ENCODE measurements around the gene MAD1L1.

The MAD1L1 gene

DNA sequence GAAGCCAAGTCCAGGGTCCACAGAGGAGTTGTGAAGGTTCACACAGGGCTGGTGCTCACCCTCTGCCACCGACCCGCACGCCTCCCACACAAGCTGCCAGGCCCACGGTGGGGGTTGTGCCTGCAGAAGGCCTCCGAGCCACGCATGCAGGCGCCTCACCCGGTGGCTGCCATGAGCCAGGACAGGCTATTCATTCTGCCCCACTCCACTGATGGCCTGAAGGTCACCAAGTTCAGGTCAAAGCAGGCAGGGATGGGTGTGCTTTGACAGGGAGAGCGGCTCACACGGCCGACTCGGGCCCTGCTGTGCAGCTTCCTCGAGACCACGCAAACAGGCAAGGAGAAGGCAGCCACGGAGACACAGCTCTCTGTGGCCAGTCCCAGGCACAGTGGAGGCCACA lies 143.9 kb downstream of the MAD1L1 start:
- H3K4me2 ChIP-seq (ENCODE audit: low read depth, low read length, poor library complexity, severe bottlenecking) = no peak overlapping the region
- H3K9ac ChIP-seq (ENCODE audit: low read length) = no peak overlapping the region
- no peaks in the 10 kb centered on the region for H3F3A ChIP-seq (ENCODE audit: insufficient read depth)
- no peak overlapping the region for H3K4me3 ChIP-seq (ENCODE audit: insufficient read depth, low read length, poor library complexity, severe bottlenecking)
- no peak overlapping the region for H3K27ac ChIP-seq (ENCODE audit: low read depth, low read length)
- no peaks in the 10 kb centered on the region for H3K9me2 ChIP-seq (replicated peaks; ENCODE audit: insufficient read depth, low read length)
- no peak for TF ChIP-seq EZH2phosphoT487 (conservative IDR thresholded peaks at IDR 0.05; ENCODE audit: low read length)
- TF ChIP-seq, protein P1, sequence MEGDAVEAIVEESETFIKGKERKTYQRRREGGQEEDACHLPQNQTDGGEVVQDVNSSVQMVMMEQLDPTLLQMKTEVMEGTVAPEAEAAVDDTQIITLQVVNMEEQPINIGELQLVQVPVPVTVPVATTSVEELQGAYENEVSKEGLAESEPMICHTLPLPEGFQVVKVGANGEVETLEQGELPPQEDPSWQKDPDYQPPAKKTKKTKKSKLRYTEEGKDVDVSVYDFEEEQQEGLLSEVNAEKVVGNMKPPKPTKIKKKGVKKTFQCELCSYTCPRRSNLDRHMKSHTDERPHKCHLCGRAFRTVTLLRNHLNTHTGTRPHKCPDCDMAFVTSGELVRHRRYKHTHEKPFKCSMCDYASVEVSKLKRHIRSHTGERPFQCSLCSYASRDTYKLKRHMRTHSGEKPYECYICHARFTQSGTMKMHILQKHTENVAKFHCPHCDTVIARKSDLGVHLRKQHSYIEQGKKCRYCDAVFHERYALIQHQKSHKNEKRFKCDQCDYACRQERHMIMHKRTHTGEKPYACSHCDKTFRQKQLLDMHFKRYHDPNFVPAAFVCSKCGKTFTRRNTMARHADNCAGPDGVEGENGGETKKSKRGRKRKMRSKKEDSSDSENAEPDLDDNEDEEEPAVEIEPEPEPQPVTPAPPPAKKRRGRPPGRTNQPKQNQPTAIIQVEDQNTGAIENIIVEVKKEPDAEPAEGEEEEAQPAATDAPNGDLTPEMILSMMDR (IDR thresholded peaks at IDR 0.05; ENCODE audit: insufficient read depth, low read length, poor library complexity, severe bottlenecking) = no peak
- no peak overlapping the region for H2AFZ ChIP-seq (ENCODE audit: low read depth, low read length, severe bottlenecking)
- H3K36me3 ChIP-seq (ENCODE audit: low read length) = no peaks in the 10 kb centered on the region
- no peaks in the 10 kb centered on the region for H3K9me3 ChIP-seq (ENCODE audit: insufficient read depth, low read length)
- no peaks in the 10 kb centered on the region for H4K20me1 ChIP-seq (ENCODE audit: low read depth, low read length)
- no peaks in the 10 kb centered on the region for H3K79me2 ChIP-seq (ENCODE audit: insufficient read depth, low read length)
- no peaks in the 10 kb centered on the region for H3K27me3 ChIP-seq (ENCODE audit: low read length)

DNA sequence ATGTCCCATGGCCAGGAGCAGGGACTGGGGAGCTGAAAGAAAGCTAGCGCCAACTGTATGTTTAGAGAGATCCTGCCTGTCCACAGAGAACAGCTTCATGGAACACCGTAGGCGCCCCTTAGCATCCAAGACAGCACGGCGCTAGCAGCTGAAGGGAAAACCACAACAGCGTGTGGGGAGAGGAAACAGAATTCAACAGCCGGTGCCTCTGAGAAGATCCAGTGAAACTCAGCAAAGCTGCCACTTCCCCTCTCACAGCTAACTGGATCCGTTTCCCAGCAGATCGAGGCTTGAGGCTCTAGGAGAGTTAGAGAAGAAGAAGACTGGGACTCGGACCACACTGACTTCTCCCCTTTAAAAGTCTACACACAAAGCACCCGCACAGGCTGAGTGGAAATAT lies 145.0 kb downstream of the MAD1L1 start:
- Histone ChIP-seq H3K9me2 (replicated peaks; ENCODE audit: insufficient read depth, low read length) (no peaks in the 10 kb centered on the region), H3K9ac (ENCODE audit: low read length) (no peak overlapping the region), H3K27me3 (ENCODE audit: low read length) (no peaks in the 10 kb centered on the region), H3F3A (ENCODE audit: insufficient read depth) (no peaks in the 10 kb centered on the region), H3K4me2 (ENCODE audit: low read depth, low read length, poor library complexity, severe bottlenecking) (no peak overlapping the region), H4K20me1 (ENCODE audit: low read depth, low read length) (no peaks in the 10 kb centered on the region), H3K36me3 (ENCODE audit: low read length) (no peaks in the 10 kb centered on the region), H3K79me2 (ENCODE audit: insufficient read depth, low read length) (no peaks in the 10 kb centered on the region), H3K9me3 (ENCODE audit: insufficient read depth, low read length) (no peaks in the 10 kb centered on the region), H3K27ac (ENCODE audit: low read depth, low read length) (no peak overlapping the region), H3K4me3 (ENCODE audit: insufficient read depth, low read length, poor library complexity, severe bottlenecking) (no peak overlapping the region), H2AFZ (ENCODE audit: low read depth, low read length, severe bottlenecking) (no peak overlapping the region)
- TF ChIP-seq, protein P1 (IDR thresholded peaks at IDR 0.05; ENCODE audit: insufficient read depth, low read length, poor library complexity, severe bottlenecking) = no peak
- TF ChIP-seq EZH2phosphoT487 (conservative IDR thresholded peaks at IDR 0.05; ENCODE audit: low read length) = no peak

DNA sequence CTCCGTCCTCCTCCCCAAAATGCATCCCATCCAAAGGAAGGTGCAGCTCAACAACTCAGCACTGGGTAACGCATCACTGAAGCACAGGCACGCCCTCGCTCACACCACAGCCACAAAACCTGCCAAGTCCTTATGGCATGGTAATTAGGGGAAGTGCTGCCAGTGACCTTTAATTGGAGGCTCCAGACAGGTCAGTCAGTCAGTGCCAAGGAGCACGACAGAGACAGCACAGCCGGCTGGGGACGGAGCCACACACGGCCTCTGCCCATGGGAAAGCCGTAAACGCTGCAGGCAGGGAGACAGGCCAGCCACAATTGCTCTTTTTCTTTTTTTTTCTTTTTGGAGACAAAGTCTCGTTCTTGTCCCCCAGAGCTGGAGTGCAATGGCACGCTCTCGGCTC lies 146.5 kb downstream of the MAD1L1 start:
- H3K27ac ChIP-seq (ENCODE audit: low read depth, low read length) = no peak overlapping the region

More for the DNA sequence above, 146.5 kb downstream of the MAD1L1 start:
- no peak overlapping the region for H2AFZ ChIP-seq (ENCODE audit: low read depth, low read length, severe bottlenecking)
- H3K36me3 ChIP-seq (ENCODE audit: low read length) = no peaks in the 10 kb centered on the region
- H3K27me3 ChIP-seq (ENCODE audit: low read length) = no peaks in the 10 kb centered on the region
- no peaks in the 10 kb centered on the region for H3K9me3 ChIP-seq (ENCODE audit: insufficient read depth, low read length)
- no peaks in the 10 kb centered on the region for H3F3A ChIP-seq (ENCODE audit: insufficient read depth)
- H4K20me1 ChIP-seq (ENCODE audit: low read depth, low read length) = no peaks in the 10 kb centered on the region
- H3K4me3 ChIP-seq (ENCODE audit: insufficient read depth, low read length, poor library complexity, severe bottlenecking) = no peak overlapping the region
- H3K4me2 ChIP-seq (ENCODE audit: low read depth, low read length, poor library complexity, severe bottlenecking) = no peak overlapping the region
- no peak overlapping the region for H3K9ac ChIP-seq (ENCODE audit: low read length)
- no peaks in the 10 kb centered on the region for H3K79me2 ChIP-seq (ENCODE audit: insufficient read depth, low read length)
- no peaks in the 10 kb centered on the region for H3K9me2 ChIP-seq (replicated peaks; ENCODE audit: insufficient read depth, low read length)
- no peak for TF ChIP-seq EZH2phosphoT487 (conservative IDR thresholded peaks at IDR 0.05; ENCODE audit: low read length)
- TF ChIP-seq, protein P1 (IDR thresholded peaks at IDR 0.05; ENCODE audit: insufficient read depth, low read length, poor library complexity, severe bottlenecking) = no peak
